Trophoblast cell (in vitro differentiated cells and primary cell): ENCODE results near the gene FHL2.

Experiments used
- DNase-seq, 2 donors: peaks; one replicate each; pipeline ENCODE4 v3.0.0-alpha.2; 2016
- H2AFZ ChIP-seq: 2 replicates; pipeline ENCODE4 v1.6.1; 2013; ENCODE audit warnings: low read length, moderate library complexity, mild to moderate bottlenecking; ENCODE audit not compliant: insufficient read depth, poor library complexity
- H2AK5ac ChIP-seq: 2 replicates; pipeline ENCODE4 v1.6.1; 2013; ENCODE audit warnings: mild to moderate bottlenecking, low read length
- H2BK120ac ChIP-seq: 2 replicates; pipeline ENCODE4 v1.6.1; 2013; ENCODE audit warnings: low read length, mild to moderate bottlenecking, moderate library complexity; ENCODE audit not compliant: insufficient read depth, poor library complexity
- H2BK12ac ChIP-seq: 2 replicates; pipeline ENCODE4 v1.6.1; 2013; ENCODE audit warnings: mild to moderate bottlenecking, low read length, moderate library complexity
- H2BK5ac ChIP-seq: 2 replicates; pipeline ENCODE4 v1.6.1; 2013; ENCODE audit warnings: low read length, low read depth, moderate library complexity, mild to moderate bottlenecking; ENCODE audit not compliant: poor library complexity
- H3K14ac ChIP-seq: 2 replicates; pipeline ENCODE4 v1.6.1; 2013; ENCODE audit warnings: mild to moderate bottlenecking, low read length
- H3K18ac ChIP-seq: 2 replicates; pipeline ENCODE4 v1.6.1; 2013; ENCODE audit warnings: mild to moderate bottlenecking, low read length
- H3K23ac ChIP-seq: 2 replicates; pipeline ENCODE4 v1.6.1; 2013; ENCODE audit warnings: low read length
- H3K27ac ChIP-seq: 2 replicates; pipeline ENCODE4 v1.5.1; 2013; ENCODE audit warnings: low read depth, mild to moderate bottlenecking, inconsistent platforms, low read length, moderate library complexity
- H3K27me3 ChIP-seq: 2 replicates; pipeline ENCODE4 v1.6.1; 2013; ENCODE audit warnings: inconsistent platforms, mild to moderate bottlenecking, low read length, moderate library complexity; ENCODE audit not compliant: insufficient read depth
- H3K36me3 ChIP-seq, 2 experiments: 1 replicate in 1 of 2; 2 replicates in 1 of 2; pipeline ENCODE4 v1.6.1; 2013; ENCODE audit warnings: low read length in 2 of 2, mild to moderate bottlenecking in 2 of 2, moderate library complexity in 1 of 2; ENCODE audit not compliant: insufficient read depth in 2 of 2, control insufficient read depth in 1 of 2
- H3K4ac ChIP-seq: 2 replicates; pipeline ENCODE4 v1.6.1; 2013; ENCODE audit warnings: low read depth, mild to moderate bottlenecking, low read length, moderate library complexity
- H3K4me1 ChIP-seq, 2 experiments: 1 replicate in 1 of 2; 2 replicates in 1 of 2; pipeline ENCODE4 v1.6.1; 2013; ENCODE audit warnings: low read length in 2 of 2, mild to moderate bottlenecking in 2 of 2, moderate library complexity in 1 of 2; ENCODE audit not compliant: insufficient read depth in 2 of 2, control insufficient read depth in 1 of 2
- H3K4me2 ChIP-seq: 2 replicates; pipeline ENCODE4 v1.6.1; 2013; ENCODE audit warnings: inconsistent platforms, mild to moderate bottlenecking, low read length, moderate library complexity
- H3K4me3 ChIP-seq: 2 replicates; pipeline ENCODE4 v1.5.1; 2013; ENCODE audit warnings: mild to moderate bottlenecking, low read depth, low read length, inconsistent platforms
- H3K79me1 ChIP-seq: one replicate; pipeline ENCODE4 v1.6.1; 2013; ENCODE audit warnings: low read length
- H3K79me2 ChIP-seq: 2 replicates; pipeline ENCODE4 v1.6.1; 2013; ENCODE audit warnings: low read length, mild to moderate bottlenecking; ENCODE audit not compliant: control insufficient read depth, insufficient read depth, poor library complexity
- H3K9ac ChIP-seq: 2 replicates; pipeline ENCODE4 v1.6.1; 2013; ENCODE audit warnings: mild to moderate bottlenecking, low read length
- H3K9me3 ChIP-seq: 2 replicates; pipeline ENCODE4 v1.6.1; 2013; ENCODE audit warnings: low read depth, mild to moderate bottlenecking, control low read depth, inconsistent platforms, low read length; ENCODE audit not compliant: insufficient read depth
- H4K12ac ChIP-seq: 2 replicates; pipeline ENCODE4 v1.6.1; 2013; ENCODE audit warnings: low read depth, mild to moderate bottlenecking, low read length, moderate library complexity
- H4K8ac ChIP-seq: 2 replicates; pipeline ENCODE4 v1.6.1; 2013; ENCODE audit warnings: low read depth, mild to moderate bottlenecking, low read length, moderate library complexity
- H4K91ac ChIP-seq: one replicate; pipeline ENCODE4 v1.6.1; 2013; ENCODE audit warnings: low read depth, mild to moderate bottlenecking, low read length, moderate library complexity
- WGBS: extraction: QIAGEN DNeasy Blood & Tissue Kit; methylation state at CpG from one replicate; pipeline ENCODE4 v1.1.7; 2013; ENCODE audit warnings: missing lambda C conversion rate; ENCODE audit not compliant: insufficient read length, insufficient coverage; ENCODE audit errors: extremely low coverage; 5-methylcytosine and 5-hydroxymethylcytosine counted together

FHL2 gene

GRCh38 chr2:105405291-105405690, 6.4 kb upstream of the FHL2 start:
- H3K27ac ChIP-seq: no peak overlapping the region
- H3K27me3 ChIP-seq: no peaks in the 10 kb centered on the region
- no peak overlapping the region for H2BK120ac ChIP-seq
- H3K9ac ChIP-seq: no peak overlapping the region
- no peak overlapping the region for H2BK12ac ChIP-seq
- no peak overlapping the region for H3K4me2 ChIP-seq
- H3K36me3 ChIP-seq: no peaks in the 10 kb centered on the region
- WGBS: no CpG with 5 or more reads among the region's 4 CpGs
- no peak overlapping the region for H3K4me3 ChIP-seq
- no peak overlapping the region for H3K14ac ChIP-seq
- H3K79me2 ChIP-seq: no peaks in the 10 kb centered on the region
- peaks cover 9% of the 10 kb centered on the region for H3K79me1 ChIP-seq
- DNase-seq: peak; percentile 52 to 62
- no peak overlapping the region for H2AK5ac ChIP-seq
- no peak overlapping the region for H2AFZ ChIP-seq
- H4K91ac ChIP-seq: no peak overlapping the region
- no peak overlapping the region for H4K12ac ChIP-seq
- H4K8ac ChIP-seq: no peak overlapping the region
- no peaks in the 10 kb centered on the region for H3K9me3 ChIP-seq
- H3K23ac ChIP-seq: no peak overlapping the region
- no peak overlapping the region for H3K4ac ChIP-seq
- H3K4me1 ChIP-seq: peaks cover 6 to 10% of the 10 kb centered on the region in 2 experiments
- H2BK5ac ChIP-seq: no peak overlapping the region
- H3K18ac ChIP-seq: no peak overlapping the region

- Histone ChIP-seq H3K36me3 (no peaks in the 10 kb centered on the region), H3K4me1 (peaks cover 6 to 15% of the 10 kb centered on the region in 2 experiments), H3K4me2 (no peak overlapping the region), H3K79me1 (peaks cover 11% of the 10 kb centered on the region), H3K18ac (no peak overlapping the region), H3K4me3 (no peak overlapping the region), H3K14ac (peak overlapping the region; percentile 52), H3K23ac (no peak overlapping the region), H2AK5ac (no peak overlapping the region), H2AFZ (no peak overlapping the region), H3K79me2 (no peaks in the 10 kb centered on the region), H4K8ac (no peak overlapping the region), H2BK12ac (no peak overlapping the region), H3K4ac (no peak overlapping the region), H3K27ac (peak overlapping the region; percentile 34), H3K9ac (no peak overlapping the region), H2BK120ac (no peak overlapping the region), H3K9me3 (no peaks in the 10 kb centered on the region), H2BK5ac (no peak overlapping the region), H3K27me3 (no peaks in the 10 kb centered on the region), H4K91ac (peak overlapping the region; percentile 75), H4K12ac (no peak overlapping the region)
- no CpG with 5 or more reads among the region's 3 CpGs for WGBS
- no peak for DNase-seq
These were observed 5.9 kb upstream of the FHL2 start for GRCh38 chr2:105404736-105405135.

- Histone ChIP-seq H4K91ac (peak overlapping the region; percentile 75), H3K4me2 (no peak overlapping the region), H3K79me2 (peaks cover 2% of the 10 kb centered on the region), H3K79me1 (peaks cover 16% of the 10 kb centered on the region), H4K12ac (peak overlapping the region; percentile 38), H3K27me3 (no peaks in the 10 kb centered on the region), H3K18ac (peak overlapping the region; percentile 33), H3K4me3 (no peak overlapping the region), H2BK5ac (peak overlapping the region; percentile 26), H3K27ac (peak overlapping the region; percentile 42), H4K8ac (peak overlapping the region; percentile 39), H3K4me1 (peaks cover 8 to 15% of the 10 kb centered on the region in 2 experiments), H2BK120ac (peak overlapping the region; percentile 70), H3K9ac (peak overlapping the region; percentile 25), H2AK5ac (peak overlapping the region; percentile 77), H3K14ac (peak overlapping the region; percentile 52), H2BK12ac (peak overlapping the region; percentile 62), H3K4ac (peak overlapping the region; percentile 10), H3K23ac (peak overlapping the region; percentile 22), H2AFZ (no peak overlapping the region), H3K36me3 (no peaks in the 10 kb centered on the region), H3K9me3 (no peaks in the 10 kb centered on the region)
- no CpG with 5 or more reads among the region's 14 CpGs for WGBS
- DNase-seq: peak; percentile 81 to 89
These were observed 5.2 kb upstream of the FHL2 start for GRCh38 chr2:105403783-105404698.

- H4K91ac ChIP-seq: no peak overlapping the region
- no peak overlapping the region for H2AK5ac ChIP-seq
- peaks cover 7% of the 10 kb centered on the region for H3K79me2 ChIP-seq
- H2AFZ ChIP-seq: no peak overlapping the region
- H2BK5ac ChIP-seq: no peak overlapping the region
- H2BK12ac ChIP-seq: no peak overlapping the region
- H4K8ac ChIP-seq: no peak overlapping the region
- DNase-seq: peak in 1 of 2 donors; percentile 28
- no peaks in the 10 kb centered on the region for H3K9me3 ChIP-seq
- H4K12ac ChIP-seq: no peak overlapping the region
- H3K36me3 ChIP-seq: no peaks in the 10 kb centered on the region
- H3K4ac ChIP-seq: no peak overlapping the region
- H3K4me3 ChIP-seq: no peak overlapping the region
- H3K27me3 ChIP-seq: no peaks in the 10 kb centered on the region
- peaks cover 9 to 15% of the 10 kb centered on the region in 2 experiments for H3K4me1 ChIP-seq
- no peak overlapping the region for H3K14ac ChIP-seq
- no CpG with 5 or more reads among the region's 8 CpGs for WGBS
- H3K27ac ChIP-seq: peak overlapping the region; percentile 42
- H3K23ac ChIP-seq: no peak overlapping the region
- H2BK120ac ChIP-seq: no peak overlapping the region
- peaks cover 21% of the 10 kb centered on the region for H3K79me1 ChIP-seq
- H3K18ac ChIP-seq: no peak overlapping the region
- no peak overlapping the region for H3K4me2 ChIP-seq
- H3K9ac ChIP-seq: no peak overlapping the region
These were observed 4.5 kb upstream of the FHL2 start for GRCh38 chr2:105403241-105403782.
